HPDE6-E6E7 (cell line): ENCODE measurements around the gene UQCR10.

Source experiments
- DNase-seq: peaks from one replicate; pipeline ENCODE4 v3.0.0; 2011; ENCODE audit warnings: missing footprints; ENCODE audit errors: extremely low spot score

Gene UQCR10

DNA sequence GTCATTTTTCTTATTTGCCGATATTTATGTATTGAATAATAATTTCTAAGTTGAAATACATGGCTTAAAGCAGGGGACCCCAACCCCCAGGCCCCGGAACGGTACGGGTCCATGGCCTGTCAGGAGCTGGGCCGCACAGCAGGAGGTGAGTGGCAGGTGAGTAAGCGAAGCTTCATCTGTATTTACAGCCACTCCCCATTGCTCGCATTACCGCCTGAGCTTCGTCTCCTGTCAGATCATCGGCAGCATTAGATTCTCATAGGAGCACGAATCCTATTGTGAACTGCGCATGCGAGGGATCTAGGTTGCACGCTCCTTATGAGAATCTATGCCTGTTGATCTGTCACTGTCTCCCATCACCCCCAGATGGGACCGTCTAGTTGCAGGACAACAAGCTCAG lies 4.9 kb upstream of the UQCR10 start:
- no peak for DNase-seq

DNA sequence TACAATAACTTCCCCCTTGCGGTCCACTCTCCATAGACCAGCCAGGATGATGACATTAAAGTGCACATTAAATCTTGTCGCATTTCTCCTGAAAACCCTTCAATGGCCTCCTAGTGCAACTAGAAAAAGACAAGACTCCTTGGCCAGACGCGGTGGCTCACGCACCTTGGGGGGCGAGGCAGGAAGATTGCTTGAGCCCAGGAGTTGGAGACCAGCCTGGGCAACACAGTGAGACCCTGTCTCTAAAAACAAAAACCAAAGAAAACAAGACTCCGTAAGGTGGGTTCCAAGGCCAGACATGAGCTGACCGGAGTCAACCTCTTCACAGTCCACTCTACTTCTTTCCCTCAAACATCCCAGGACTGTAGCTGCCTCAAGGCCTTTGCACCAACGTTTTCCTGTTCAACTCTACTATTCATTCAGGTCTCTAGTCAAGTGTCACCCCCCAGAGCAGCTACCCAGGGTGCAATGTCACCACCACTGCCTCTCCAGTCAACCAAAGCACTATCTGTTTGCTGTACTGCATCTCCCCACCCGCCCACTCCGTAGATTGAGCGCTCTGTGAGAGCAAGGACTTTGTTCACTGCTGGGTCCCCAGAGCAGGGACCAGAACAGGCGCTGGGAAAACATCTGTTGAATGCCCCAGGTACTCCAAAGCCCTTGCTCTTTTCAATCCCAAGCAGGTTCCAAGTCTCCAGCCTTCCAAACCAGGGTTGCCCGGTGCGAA lies 1.1 kb upstream of the UQCR10 start:
- no peak for DNase-seq

DNA sequence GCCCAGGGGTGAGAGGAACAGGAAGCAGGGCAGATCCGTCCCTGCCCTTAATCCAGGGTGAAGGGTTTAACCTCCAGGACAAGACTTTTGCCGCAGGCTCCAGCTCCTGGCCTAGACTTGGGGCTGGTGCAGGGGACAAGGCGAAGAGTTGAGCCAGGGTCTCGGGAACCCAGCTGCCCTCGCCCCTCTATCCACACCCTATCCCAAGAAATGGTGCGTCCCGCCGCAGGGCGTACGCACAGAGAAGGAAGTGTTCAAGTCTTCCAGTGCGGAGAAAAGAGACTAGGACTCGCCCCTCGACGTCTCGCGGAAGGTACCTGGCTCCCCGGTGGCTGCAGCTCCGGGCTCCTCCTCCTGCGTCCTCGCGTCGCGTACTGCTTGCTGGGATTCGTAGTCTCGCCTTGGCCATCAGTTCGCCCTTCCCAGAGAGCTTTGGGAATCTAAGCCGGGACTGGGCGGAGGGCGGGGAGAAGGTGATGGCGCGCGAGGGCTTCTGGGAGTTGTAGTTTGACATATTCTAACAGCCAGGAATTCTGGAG lies 468 bp upstream of the UQCR10 start, which contains the start of gene ZMAT5:
ZMAT5 (minus strand) TSS at position 376 of the 539 bp plus-strand sequence. CDS start 18,463 bp downstream, outside the sequence.
- DNase-seq, result peak; percentile 100

DNA sequence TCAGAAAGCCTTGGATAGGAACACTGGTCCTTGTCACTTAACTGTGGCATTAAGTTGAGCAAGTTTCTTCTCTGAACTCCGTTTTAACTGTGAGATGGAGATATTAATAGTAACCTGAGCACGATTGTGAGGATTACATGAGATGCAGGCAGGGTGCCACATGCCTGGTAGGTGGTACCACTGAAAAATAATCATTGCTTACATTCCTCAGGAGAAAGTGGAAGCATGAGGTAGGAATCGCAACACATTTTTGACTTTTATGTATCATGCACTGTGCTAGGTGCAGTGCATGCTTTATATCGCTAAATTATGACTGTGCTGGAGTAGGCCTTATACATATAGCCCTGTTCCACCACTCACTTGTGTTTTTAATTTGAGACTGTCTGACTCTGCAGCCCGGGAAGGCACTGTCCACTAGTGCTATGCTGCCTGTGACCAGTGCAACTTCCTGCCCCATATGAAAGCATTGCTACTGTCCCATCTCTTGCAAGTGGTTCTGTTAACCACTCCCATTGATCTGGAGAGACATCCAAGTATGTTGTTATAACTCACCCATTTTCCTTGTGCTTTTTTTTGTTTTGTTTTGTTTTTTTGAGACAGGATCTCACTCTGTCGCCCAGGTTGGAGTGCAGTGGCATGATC lies 1.0 kb downstream of the UQCR10 start:
- no peak for DNase-seq

DNA sequence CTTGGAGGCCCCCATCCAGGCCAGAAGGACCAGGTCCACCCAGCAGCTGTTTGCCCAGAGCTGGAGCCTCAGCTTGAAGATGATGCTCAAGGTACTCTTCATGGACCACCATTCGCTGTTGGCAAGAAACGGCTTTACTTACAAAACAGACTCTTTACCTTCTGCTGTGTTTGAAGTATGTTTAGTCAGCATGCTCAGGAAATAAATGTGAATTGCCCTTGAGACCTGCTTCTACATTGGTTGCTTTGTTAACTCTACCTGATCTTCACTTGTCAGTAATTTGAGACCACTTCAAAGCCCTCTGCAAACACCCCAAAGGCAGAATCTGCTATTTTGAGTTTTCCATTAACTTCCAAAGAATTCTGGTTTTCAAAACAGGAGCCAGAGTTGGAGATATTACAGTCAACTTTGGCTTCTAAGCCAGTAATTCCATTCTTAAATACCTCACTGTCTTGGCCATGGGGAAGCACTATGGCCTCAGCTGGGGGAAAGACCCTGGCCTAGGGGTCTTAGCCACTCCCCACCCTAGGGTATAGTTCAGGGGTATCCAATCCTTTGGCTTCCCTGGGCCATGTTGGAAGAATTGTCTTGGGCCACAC lies 2.7 kb downstream of the UQCR10 start:
- DNase-seq, result no peak

DNA sequence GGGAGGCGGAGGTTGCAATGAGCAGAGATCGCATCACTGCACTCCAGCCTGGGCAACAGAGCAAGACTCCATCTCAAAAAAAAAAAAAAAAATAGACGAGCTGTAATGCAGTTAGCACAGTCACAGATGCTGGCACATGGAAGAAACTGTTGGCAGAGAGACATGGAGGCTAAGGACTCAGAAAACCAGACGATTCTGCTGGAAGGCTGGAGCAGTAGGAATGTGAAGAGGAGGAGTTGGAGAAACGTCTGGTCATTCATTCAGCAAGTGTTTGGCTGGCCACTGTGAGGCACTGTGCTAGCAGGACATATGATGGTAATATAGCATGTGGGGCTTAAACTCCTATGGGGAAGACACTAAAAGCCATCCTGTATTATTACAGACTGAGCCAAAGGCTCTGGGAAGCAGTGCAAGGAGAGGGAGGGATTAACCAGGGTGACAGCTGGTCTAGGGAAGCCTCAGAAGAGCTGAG lies 5.0 kb downstream of the UQCR10 start:
- DNase-seq, result no peak

DNA sequence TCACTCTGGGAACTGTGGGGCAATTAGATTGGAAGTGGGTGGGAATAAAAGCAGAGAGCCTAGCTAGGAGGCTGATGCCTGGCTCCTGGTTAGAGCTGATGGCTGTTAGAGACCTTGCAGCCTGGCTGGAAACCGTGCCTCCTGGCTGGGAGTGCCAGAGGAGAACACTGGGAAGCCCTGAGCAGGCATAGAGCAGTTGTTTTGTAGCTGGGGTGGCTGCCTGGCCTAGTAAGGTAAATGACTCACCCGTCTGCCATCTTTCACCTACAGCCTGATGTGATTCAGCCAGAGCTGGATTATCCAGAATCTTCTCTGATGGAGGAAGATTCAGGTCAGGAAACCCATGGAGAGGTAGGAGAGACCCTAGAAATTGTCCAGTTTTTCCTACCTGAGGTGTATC lies 6.1 kb downstream of the UQCR10 start:
- peak; percentile 93 for DNase-seq

DNA sequence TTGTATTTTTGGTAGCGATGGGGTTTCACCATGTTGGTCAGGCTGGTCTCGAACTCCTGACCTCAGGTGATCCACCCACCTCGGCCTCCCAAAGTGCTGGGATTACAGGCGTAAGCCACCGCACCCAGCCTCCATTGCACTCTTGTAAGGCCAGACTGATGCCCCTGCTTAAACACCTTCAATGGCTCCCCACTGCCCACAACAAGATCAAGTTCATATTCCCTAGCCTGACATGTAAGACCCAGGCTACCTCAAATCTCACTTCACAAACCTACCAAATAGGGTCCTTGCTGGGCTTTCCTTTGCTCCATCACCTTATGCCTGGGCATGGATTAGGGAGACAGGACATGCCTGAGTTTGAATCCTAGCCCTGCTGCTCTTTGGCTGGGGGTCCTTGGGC lies 13.1 kb downstream of the UQCR10 start:
- DNase-seq, result no peak

DNA sequence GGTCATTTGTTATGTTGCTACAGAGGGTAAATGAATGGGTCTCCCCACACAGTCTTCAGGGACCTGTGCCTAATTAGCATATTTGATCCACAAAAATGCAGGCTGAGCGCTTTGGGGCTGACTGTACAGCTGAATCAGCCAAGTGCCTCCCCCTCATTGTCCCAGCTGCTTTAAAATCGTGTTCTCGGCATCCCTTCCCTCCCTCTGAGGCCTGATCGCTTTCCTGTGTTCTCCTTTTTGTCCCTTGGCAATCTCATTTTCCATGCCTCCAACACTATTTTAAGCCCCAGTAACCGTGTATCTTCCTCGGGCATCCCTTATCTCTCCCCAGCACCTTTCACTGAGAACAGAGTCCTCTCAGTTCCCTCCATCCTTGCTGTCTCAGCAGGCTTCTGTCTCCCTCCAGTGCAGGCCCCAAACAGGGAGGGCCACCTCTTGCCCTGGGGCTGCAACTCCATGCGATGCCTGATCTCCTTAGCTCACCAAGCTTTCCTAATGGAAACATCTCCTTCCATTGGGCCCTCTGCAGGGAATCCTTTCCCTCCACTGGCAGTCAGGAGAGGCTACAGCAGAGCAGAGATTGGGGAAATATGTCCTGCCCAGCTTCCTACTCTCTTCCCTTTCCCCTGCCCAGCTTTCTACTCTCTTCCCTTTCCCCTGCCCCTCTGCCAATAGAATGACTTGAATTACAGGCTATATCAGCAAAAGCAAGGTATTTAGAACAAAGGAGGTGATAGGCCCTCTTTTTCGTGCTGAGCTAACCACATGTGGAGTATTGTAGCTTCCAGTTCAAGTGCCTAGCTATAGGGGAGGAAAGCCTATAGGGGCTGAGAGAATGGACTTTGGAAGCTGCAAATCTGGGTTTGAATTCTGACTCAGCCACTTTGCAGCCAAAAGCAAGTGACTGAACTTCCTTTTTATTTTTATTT lies 13.8 kb downstream of the UQCR10 start:
- DNase-seq, result peak; percentile 79

DNA sequence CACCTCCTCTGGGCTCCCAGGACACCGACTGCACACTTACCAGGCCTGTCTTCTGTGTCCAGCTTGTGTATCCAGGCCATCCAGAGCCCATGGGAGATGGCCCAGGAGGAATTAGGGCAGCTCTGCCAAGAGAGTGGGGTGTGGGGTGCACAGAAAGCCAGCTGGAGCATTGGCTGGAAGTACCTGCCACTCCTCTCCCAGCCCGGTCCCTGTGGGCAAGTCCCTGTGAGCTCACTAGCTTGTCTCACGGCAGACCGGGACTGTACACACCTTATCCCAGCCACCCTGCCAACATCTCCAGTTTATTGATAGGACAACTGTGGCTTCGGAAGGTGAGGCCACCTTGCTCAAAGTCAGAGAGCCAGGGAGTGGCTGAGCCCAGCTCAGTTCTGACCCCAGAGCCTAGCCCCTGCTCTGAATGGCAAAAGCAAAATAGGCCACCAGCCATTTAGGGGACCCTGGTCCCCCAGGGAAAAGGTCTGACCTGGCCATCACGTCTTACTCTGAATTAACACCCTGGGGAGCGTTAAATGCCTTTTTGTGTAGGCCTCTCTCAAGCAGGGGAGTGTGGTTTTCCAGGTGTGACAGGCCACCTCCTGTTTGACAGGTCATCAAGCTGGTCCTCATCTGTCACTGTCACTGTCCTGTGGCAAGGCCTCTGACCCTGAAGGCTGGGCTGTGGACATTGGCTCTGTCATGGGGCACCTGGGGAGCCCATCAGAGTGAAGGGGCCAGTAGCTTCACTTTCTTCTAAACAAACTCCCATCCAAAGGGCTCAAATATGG lies 15.1 kb downstream of the UQCR10 start:
- peak; percentile 50 for DNase-seq

DNA sequence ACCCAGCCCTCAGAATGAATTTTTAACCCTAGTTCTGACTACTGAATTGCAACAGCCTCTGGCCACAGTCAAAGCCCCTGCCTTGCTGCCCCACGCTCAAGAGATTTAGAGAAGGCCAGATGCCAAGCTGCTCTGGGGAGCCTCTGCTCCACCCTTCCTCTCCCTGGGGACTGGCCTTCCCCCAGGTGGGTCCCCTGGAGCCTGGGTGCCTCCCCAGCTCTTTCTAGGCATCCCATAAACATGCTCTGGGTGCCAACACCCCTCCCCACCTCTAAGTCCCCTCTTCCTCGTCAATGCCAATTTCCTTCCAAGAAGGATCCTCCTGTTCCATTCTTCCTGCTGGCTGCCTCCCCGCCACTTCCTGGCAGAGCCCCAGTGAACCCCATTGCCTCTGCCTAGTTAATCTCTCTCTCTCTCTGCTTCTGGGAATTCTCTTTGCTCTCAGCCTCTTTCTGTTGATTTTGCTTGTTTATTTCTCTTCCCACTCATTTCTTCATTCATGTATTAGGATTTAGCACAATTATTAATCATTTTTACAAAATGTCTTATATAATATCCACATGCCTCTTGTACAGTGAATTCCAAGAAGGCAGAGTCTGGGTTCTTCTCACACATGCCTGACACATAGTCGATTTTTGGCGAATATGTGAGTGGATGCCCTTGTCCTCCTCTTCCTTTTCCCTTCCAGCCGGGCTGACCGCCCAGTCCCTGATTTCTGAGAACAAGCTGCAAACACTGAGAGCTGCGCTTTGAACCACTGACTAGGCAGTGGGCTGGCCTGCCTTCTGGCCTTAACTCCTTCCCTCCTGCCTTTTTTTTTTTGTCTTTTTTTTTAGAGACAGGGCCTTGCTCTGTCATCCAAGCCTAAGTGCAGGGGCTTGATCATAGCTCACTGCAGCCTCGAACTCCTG lies 17.5 kb downstream of the UQCR10 start:
- no peak for DNase-seq

DNA sequence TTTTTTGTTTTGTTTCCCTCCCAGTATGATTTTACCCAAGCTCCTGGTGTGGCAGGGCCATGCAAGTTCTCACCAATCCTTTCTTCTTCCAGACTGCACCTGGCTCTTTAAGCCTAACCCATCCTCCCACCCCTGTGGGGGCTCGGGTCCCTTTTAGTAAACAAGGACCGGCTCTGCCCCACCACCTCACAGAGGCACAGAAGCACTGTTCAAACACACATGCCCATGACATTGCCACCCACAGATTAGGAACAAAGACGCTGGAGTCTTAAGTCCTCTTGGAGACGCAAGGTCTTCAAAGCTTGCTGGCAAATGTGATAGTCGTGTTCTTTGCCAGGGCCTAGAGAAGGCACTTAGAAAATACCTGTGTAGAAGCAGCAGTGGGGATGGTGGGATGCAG lies 18.9 kb downstream of the UQCR10 start:
- no peak for DNase-seq

DNA sequence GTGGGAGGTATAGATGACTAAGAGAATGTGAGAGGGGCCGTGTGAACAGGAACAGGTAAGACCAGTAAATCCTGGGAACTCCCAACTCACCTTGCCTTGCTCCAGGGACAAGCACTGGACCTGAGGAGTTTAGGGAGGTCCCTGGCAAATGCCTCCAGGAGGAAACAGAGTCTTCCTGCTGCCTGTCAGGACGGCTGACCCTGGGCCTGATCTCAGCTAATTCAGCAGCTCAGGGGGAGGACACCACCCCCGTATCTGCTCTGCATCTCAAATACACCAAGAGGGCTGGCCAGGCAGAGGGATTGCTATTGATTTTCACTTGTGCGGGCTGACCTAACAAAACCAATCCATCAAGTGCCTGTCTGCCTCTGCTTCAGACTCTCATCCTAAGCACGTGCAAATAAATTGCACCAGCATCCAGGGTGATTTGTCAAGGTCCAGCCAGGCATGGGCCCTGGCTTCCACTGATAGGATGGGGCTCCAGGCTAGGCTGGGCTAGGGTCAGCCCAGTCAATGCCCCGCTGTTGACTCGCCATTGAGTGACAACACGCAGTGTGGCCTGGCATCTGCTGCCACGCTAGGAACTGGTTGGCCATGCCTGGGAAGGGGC lies 20.3 kb downstream of the UQCR10 start:
- DNase-seq, result no peak

DNA sequence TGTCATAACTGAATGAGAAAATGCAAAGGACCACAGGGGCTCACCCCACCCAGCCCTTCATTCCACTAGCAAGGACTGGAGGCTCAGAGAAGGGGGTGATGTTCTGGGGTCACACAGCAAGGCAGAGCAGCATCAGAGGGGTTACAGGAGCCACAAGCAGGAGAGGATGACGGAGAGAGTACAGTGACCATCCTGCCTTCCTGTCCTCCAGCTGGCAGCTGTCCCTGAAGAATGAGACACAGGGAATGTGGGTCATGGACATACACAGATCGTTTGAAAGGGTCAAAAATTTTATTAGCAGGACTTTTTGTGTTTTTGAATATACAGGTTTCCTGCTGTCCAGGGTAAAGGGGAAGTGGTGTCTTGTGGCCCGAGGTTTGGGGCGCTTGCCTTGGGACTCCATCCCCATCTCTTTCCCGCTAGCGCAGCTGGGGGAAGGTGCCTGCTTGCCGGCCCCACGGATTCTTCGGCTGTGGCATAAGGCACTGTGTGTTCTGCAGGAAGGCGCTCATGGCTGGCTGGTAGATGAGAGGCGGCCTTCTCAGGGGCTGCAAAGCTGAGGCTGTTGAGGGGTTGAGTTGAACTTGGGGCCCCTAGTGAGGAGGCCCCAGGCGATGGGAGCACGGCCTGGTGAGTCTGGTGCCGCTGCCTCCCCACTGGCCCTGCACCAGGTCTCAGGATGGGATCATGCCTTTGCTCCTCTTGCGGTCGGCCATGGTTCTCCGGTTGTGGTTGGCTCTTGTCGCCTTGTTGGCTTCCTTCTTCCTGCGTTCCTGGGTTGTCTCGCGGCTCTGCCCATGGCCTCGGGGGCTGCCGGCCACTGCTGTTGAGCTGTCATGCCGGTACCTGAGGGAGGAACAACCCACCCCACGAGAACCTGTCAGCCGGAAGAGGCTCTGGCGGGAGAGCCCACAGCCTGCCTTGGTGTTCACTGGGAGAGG lies 21.4 kb downstream of the UQCR10 start:
- DNase-seq, result no peak

DNA sequence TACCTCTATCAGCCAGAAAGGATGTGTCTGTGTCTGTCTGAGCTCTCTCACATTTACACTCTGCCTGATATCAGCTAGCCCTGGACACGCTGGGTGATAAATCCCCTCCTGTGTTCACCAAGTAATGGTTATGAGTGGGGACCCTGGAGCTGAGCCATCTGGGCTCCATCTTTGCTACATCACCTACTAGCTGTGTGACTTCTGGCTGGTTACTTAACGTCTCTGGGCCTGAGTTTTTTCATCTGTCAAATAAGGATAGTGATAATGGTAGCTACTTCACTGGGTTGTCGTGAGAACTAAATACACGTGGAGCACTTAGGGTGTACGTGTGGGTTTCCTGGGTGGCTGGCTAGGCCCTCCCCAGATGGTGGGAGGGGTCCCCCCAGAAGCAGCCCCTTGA lies 22.9 kb downstream of the UQCR10 start:
- no peak for DNase-seq

DNA sequence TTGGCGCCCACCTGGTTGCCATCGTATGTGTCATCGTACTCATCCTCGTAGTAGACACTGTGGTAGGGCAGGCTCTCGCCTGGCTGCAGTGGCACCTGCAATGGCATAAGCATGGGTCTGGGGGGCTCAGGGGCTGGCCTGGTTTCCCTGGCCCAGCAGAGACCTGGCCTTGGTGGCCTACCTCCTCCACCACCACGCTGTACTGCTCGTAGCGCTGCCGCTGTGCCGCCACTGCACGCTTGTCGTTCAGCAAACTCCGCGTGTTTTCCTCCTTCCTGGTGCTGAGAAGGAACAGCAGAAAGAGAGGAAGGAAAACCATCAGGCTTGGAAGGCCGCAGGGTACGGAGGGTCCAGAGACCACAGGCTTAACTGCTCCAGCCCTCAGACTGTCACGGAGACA lies 26.2 kb downstream of the UQCR10 start:
- no peak for DNase-seq

DNA sequence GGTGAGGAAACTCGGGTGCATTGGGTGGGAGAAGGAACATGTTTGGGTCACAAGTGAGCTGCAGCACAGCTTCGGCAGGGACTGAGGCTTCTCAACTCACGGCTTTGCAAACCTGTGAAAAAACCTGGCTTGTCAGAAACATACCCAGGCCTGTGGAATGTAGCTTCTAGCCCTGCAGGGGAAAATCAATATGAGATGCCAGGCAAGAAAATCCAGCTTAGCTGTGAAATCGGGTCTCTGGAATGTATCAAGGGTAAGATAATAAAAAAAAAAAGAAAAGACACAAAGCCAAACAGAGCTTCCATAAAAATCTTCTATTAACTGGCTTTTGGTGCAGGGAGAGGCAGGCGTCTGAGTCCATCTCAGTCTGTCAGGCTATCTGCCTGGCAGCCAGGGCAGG lies 28.5 kb downstream of the UQCR10 start:
- DNase-seq, result no peak

DNA sequence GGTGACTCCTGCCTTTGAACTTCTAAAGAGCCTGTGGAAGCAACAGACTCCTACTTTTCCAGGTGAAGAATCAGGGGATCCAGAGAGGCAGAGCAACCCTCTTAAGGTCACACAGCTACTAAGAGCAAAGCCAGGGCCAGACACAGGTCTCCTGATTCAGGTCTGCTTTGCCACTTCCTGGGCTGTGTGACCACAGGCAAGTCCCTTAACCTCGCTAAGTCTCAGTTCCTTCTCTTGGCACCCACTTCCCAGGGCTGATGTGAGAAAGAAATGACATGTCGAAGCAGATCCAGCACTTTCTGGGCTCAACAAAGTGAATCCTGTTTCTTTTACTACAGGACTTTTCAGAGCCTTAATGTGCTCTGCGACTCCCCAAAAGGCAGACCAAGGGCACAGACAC lies 30.2 kb downstream of the UQCR10 start:
- DNase-seq, result no peak
